ENCODE measurements around the gene KRT72. TPM values are rescaled to one million over a fixed set of nuclear protein-coding genes. Genes with fewer than 3 reads are reported as not detected.

KRT72 gene
- total and polyA plus RNA-seq, 2 donors (not counting 3 experiments of a cell fraction or from before 2014, with no cell fraction given): not detected

- Histone ChIP-seq H3K9ac (replicated peaks; ENCODE audit: extremely low read depth, insufficient read depth, low read length) (no peak overlapping the region), H3K36me3 (ENCODE audit: control insufficient read depth in 2 of 2, extremely low read depth in 1 of 2, insufficient read depth in 2 of 2, low read length in 2 of 2) (no peaks in the 10 kb centered on the region), H3K4me1 (ENCODE audit: control insufficient read depth, extremely low read depth, insufficient read depth, low read length) (no peaks in the 10 kb centered on the region), H3K4me3 (replicated peaks in 1 of 3; ENCODE audit: insufficient read depth in 1 of 3, low read depth in 1 of 3, low read length in 3 of 3) (no peak overlapping the region), H3K9me1 (replicated peaks; ENCODE audit: control insufficient read depth, extremely low read depth, insufficient read depth, low read length) (no peaks in the 10 kb centered on the region), H4K20me1 (replicated peaks; ENCODE audit: control insufficient read depth, extremely low read depth, insufficient read depth, low read length) (no peaks in the 10 kb centered on the region), H3K9me3 (replicated peaks; ENCODE audit: control insufficient read depth, insufficient read depth, low read length) (no peaks in the 10 kb centered on the region), H2AFZ (ENCODE audit: low read depth, low read length) (no peak overlapping the region), H3K79me2 (ENCODE audit: control insufficient read depth, insufficient read depth, low read length) (no peaks in the 10 kb centered on the region), H3K27ac (ENCODE audit: insufficient read depth, low read depth, low read length) (no peak overlapping the region), H3K4me2 (ENCODE audit: insufficient read depth, low read length) (no peak overlapping the region), H3K27me3 (ENCODE audit: control insufficient read depth in 2 of 2, insufficient read depth in 2 of 2, low read length in 2 of 2) (peaks cover 20 to 39% of the 10 kb centered on the region in 2 experiments)
- intact Hi-C loops (cut with micrococcal nuclease) (no loop called here), dilution Hi-C loops (cut with MboI; ENCODE audit: extremely low pct_ligation_motif_present, low sequenced_read_pairs) (no loop called here)
- FAIRE-seq (no peak), DNase-seq (ENCODE audit: low read depth, low spot score) (no peak)
- BruUV-seq (replicated peaks): no TSS peak
- ChIA-PET POLR2A (no interaction called here), CTCF (no interaction called here)
- no peak for TF ChIP-seq GATA2 (IDR thresholded peaks at IDR 0.05; ENCODE audit: insufficient read depth, insufficient read length, low read depth, low read length)
- TF ChIP-seq, protein P1, sequence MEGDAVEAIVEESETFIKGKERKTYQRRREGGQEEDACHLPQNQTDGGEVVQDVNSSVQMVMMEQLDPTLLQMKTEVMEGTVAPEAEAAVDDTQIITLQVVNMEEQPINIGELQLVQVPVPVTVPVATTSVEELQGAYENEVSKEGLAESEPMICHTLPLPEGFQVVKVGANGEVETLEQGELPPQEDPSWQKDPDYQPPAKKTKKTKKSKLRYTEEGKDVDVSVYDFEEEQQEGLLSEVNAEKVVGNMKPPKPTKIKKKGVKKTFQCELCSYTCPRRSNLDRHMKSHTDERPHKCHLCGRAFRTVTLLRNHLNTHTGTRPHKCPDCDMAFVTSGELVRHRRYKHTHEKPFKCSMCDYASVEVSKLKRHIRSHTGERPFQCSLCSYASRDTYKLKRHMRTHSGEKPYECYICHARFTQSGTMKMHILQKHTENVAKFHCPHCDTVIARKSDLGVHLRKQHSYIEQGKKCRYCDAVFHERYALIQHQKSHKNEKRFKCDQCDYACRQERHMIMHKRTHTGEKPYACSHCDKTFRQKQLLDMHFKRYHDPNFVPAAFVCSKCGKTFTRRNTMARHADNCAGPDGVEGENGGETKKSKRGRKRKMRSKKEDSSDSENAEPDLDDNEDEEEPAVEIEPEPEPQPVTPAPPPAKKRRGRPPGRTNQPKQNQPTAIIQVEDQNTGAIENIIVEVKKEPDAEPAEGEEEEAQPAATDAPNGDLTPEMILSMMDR (IDR thresholded peaks at IDR 0.05; ENCODE audit: extremely low read depth in 1 of 2, insufficient read depth in 1 of 2, low read depth in 1 of 2, low read length in 2 of 2): no peak
- no peak for TF ChIP-seq POLR2A (IDR thresholded peaks at IDR 0.05; ENCODE audit: low read depth, low read length)
- TF ChIP-seq, protein P2, sequence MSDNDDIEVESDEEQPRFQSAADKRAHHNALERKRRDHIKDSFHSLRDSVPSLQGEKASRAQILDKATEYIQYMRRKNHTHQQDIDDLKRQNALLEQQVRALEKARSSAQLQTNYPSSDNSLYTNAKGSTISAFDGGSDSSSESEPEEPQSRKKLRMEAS (IDR thresholded peaks at IDR 0.05; ENCODE audit: insufficient read depth, insufficient read length): no peak
- TF ChIP-seq MYC (IDR thresholded peaks at IDR 0.05; ENCODE audit: low read depth, low read length): no peak
- TF ChIP-seq EZH2 (IDR thresholded peaks at IDR 0.05; ENCODE audit: borderline replicate concordance, low read depth, low read length, severe bottlenecking): no peak
- no peak for TF ChIP-seq POLR2AphosphoS5 (IDR thresholded peaks at IDR 0.05; ENCODE audit: insufficient read depth, low read depth, low read length)
- TF ChIP-seq JUN (IDR thresholded peaks at IDR 0.05; ENCODE audit: borderline replicate concordance, insufficient read depth, insufficient read length, low read depth): no peak
- no peak for TF ChIP-seq FOS (IDR thresholded peaks at IDR 0.05; ENCODE audit: borderline replicate concordance, insufficient read depth, low read length)
These were observed 1.3 kb upstream of the KRT72 start for GRCh38 chr12:52602552-52602951.
